Measurements from ENCODE around the gene RAMACL.

DNA sequence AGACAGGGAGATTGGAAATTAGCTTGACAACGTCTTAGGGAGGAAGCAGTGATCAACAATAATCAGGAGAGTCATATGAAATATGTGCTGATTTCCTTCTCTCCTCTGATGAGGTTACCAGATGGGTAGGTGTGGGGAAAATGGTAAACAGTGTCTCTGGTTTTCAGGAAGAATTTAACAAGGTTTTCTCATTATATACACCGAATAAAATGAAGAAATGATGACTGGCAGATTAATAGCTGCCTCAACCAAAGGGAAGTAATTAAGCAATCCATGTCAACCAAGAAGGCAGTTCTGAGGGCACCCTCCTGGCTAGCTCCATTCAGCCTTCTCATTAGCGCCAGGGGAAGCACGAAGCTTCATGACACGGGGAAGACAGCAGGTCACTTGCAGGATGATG, 12.7 kb upstream of the RAMACL start:
- TF ChIP-seq FIP1L1 (IDR thresholded peaks at IDR 0.05; ENCODE audit: borderline replicate concordance, insufficient read depth, low read depth, low read length) (no peak), FOXO1 (CRISPR knock-in tag; IDR thresholded peaks at IDR 0.05) (no peak), JUN (CRISPR knock-in tag; IDR thresholded peaks at IDR 0.05) (no peak), IRX3 (CRISPR knock-in tag; IDR thresholded peaks at IDR 0.05; ENCODE audit: borderline replicate concordance, low read depth) (no peak), CEBPB (IDR thresholded peaks at IDR 0.05; ENCODE audit: borderline replicate concordance, low read depth, low read length) (no peak), CHD4 (IDR thresholded peaks at IDR 0.05; ENCODE audit: borderline replicate concordance, low read length) (no peak), HOXA7 (CRISPR knock-in tag; IDR thresholded peaks at IDR 0.05) (no peak)
- TF ChIP-seq, protein P1, sequence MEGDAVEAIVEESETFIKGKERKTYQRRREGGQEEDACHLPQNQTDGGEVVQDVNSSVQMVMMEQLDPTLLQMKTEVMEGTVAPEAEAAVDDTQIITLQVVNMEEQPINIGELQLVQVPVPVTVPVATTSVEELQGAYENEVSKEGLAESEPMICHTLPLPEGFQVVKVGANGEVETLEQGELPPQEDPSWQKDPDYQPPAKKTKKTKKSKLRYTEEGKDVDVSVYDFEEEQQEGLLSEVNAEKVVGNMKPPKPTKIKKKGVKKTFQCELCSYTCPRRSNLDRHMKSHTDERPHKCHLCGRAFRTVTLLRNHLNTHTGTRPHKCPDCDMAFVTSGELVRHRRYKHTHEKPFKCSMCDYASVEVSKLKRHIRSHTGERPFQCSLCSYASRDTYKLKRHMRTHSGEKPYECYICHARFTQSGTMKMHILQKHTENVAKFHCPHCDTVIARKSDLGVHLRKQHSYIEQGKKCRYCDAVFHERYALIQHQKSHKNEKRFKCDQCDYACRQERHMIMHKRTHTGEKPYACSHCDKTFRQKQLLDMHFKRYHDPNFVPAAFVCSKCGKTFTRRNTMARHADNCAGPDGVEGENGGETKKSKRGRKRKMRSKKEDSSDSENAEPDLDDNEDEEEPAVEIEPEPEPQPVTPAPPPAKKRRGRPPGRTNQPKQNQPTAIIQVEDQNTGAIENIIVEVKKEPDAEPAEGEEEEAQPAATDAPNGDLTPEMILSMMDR (CRISPR knock-in tag; IDR thresholded peaks at IDR 0.05), result no peak

Measured in HepG2 (cell line).